AG04450 (cell line): Measurements from ENCODE around the gene LMNB1. TPM values are rescaled to one million over a fixed set of nuclear protein-coding genes. Genes with fewer than 3 reads are reported as not detected.
A peak's percentile ranks its signal among the peaks of the same experiment; 100 is the strongest.
"Not testable (repeated sequence)": the region's sequence is repeated elsewhere in the genome, so short reads cannot be mapped to it uniquely, and the experiment has no call there.

ENCODE experiments used
- CTCF ChIA-PET: fragments of 300-600, 350-600 bp; formaldehyde crosslinking; extraction: SDS; loops from one replicate; lab custom pipeline; 2022; ENCODE audit warnings: antibody characterized with exemption, inconsistent platforms; lab: Charles Lee
- POLR2A ChIA-PET: fragments of 350-600 bp; formaldehyde crosslinking; extraction: SDS; loops from one replicate; lab custom pipeline; 2021; ENCODE audit warnings: antibody characterized with exemption, inconsistent platforms; lab: Yijun Ruan, JAX
- DNase-seq: peaks from one replicate; pipeline ENCODE4 v3.0.0-alpha.2; 2011; ENCODE audit warnings: low read depth, low spot score
- H3K27ac ChIP-seq: one replicate; pipeline ENCODE4 v1.5.1; 2012; ENCODE audit warnings: low read depth, low read length, control low read depth
- H3K27me3 ChIP-seq: one replicate; pipeline ENCODE4 v1.6.0; 2012; ENCODE audit warnings: low read length; ENCODE audit not compliant: control insufficient read depth, insufficient read depth
- H3K4me3 ChIP-seq: 2 replicates; pipeline ENCODE4 v1.5.1; 2011; ENCODE audit warnings: mild to moderate bottlenecking, low read depth, low read length, control low read depth
- H3K9me3 ChIP-seq: 2 replicates; pipeline ENCODE4 v1.5.1; 2012; ENCODE audit warnings: low read length; ENCODE audit not compliant: control insufficient read depth, insufficient read depth
- CTCF ChIP-seq: IDR thresholded peaks from 2 replicates; pipeline ENCODE4 v1.5.1; 2011; ENCODE audit warnings: low read depth, low read length, control low read depth, inconsistent platforms
- polyA minus RNA-seq: library from RNA; depleted of rRNA, polyadenylated mRNA; stranded (reverse); fragments of >200 nt; gene quantifications from 2 replicates; pipeline ENCODE4 v1.2.3, GENCODE V29; 2011; rRNA and poly(A)+ RNA removed
- polyA plus RNA-seq: library from polyadenylated mRNA; depleted of rRNA; stranded (reverse); fragments of >200 nt; gene quantifications from 2 replicates; pipeline ENCODE4 v1.2.3, GENCODE V29; 2011; rRNA removed

Gene LMNB1
- polyA plus RNA-seq (11.9 and 17.2 TPM in 2 replicates), polyA minus RNA-seq (10.1 and 15.3 TPM in 2 replicates)

GRCh38 chr5:126776499-126777256 is at the start of gene LMNB1:
Gene LMNB1 (plus strand): TSS chr5:126777136. CDS start chr5:126777509, 373 bp downstream.
- H3K27ac ChIP-seq, result peak within 1 kb of the TSS; percentile 85
- ChIA-PET POLR2A (interaction anchor here (1.6 kb wide), 1 partner anchor 182 kb away, joined by 8 read pairs; the partner anchor contains the start of gene ALDH7A1), CTCF (interaction anchor here (1.0 to 6.9 kb wide), 8 partner anchors 16 to 182 kb away, joined by 3 to 156 read pairs (median 6); partner anchors contain the start of gene ALDH7A1)

GRCh38 chr5:126732716-126733115 is 44.2 kb upstream of the LMNB1 start:
- POLR2A ChIA-PET, result no interaction called here
- Histone ChIP-seq H3K27ac (no peak overlapping the region), H3K9me3 (no peaks in the 10 kb centered on the region; the same call in 1 of the 2 replicates), H3K27me3 (no peaks in the 10 kb centered on the region), H3K4me3 (no peak overlapping the region)
- CTCF ChIA-PET, result no interaction called here
- TF ChIP-seq CTCF, result no peak
- DNase-seq, result no peak

More at GRCh38 chr5:126776499-126777256, at the start of gene LMNB1:
- peak; percentile 84 for DNase-seq
- no peak for TF ChIP-seq CTCF
- H3K4me3 ChIP-seq, result peak within 1 kb of the TSS; percentile 87
- no peaks in the 10 kb centered on the region for H3K27me3 ChIP-seq
- no peaks in the 10 kb centered on the region; the same call in 1 of the 2 replicates for H3K9me3 ChIP-seq

- DNase-seq, H3K9me3 ChIP-seq, CTCF ChIA-PET, H3K4me3 ChIP-seq, H3K27ac ChIP-seq, H3K27me3 ChIP-seq, POLR2A ChIA-PET: not testable (repeated sequence)
These were observed 42.4 kb upstream of the LMNB1 start for GRCh38 chr5:126734573-126734972.

GRCh38 chr5:126736141-126736540 is 40.8 kb upstream of the LMNB1 start:
- CTCF ChIA-PET, result interaction anchor here (1.0 kb wide), 1 partner anchor 60 kb away, joined by 5 read pairs; no protein-coding TSS in a partner anchor
- Histone ChIP-seq H3K27ac (no peak overlapping the region), H3K9me3 (no peaks in the 10 kb centered on the region; the same call in 1 of the 2 replicates), H3K27me3 (no peaks in the 10 kb centered on the region), H3K4me3 (no peak overlapping the region)
- POLR2A ChIA-PET, result no interaction called here
- no peak for TF ChIP-seq CTCF
- DNase-seq, result no peak

- Histone ChIP-seq H3K4me3 (no peak overlapping the region), H3K27me3 (no peaks in the 10 kb centered on the region), H3K27ac (no peak overlapping the region), H3K9me3 (no peaks in the 10 kb centered on the region; the same call in 1 of the 2 replicates)
- ChIA-PET POLR2A (no interaction called here), CTCF (interaction anchor here (0.6 kb wide), 1 partner anchor 197 kb away, joined by 3 read pairs; no protein-coding TSS in a partner anchor)
- no peak for DNase-seq
- TF ChIP-seq CTCF, result no peak
These were observed 35.6 kb upstream of the LMNB1 start for GRCh38 chr5:126741361-126741760.
